Endothelial cell of umbilical vein (primary cell): Measurements from ENCODE around the gene CDKN2D. TPM values are rescaled to one million over a fixed set of nuclear protein-coding genes. Genes with fewer than 3 reads are reported as not detected.

Experiments used
- BruUV-seq: library from RNA; stranded (reverse); fragments of 400-500 nt; replicated peaks from 2 replicates; lab custom pipeline; 2021; lab: Mats Ljungman, UMichigan
- CTCF ChIA-PET: fragments of 300-600, 350-600 bp; sonication (Branson Sonifier 250); formaldehyde crosslinking; loops from one replicate; lab custom pipeline; 2021; ENCODE audit warnings: antibody characterized with exemption, inconsistent platforms; lab: Charles Lee
- POLR2A ChIA-PET: fragments of 300-600, 350-600 bp; sonication (Branson Sonifier 250); formaldehyde crosslinking; loops from one replicate; lab custom pipeline; 2021; ENCODE audit warnings: antibody characterized with exemption, inconsistent platforms; lab: Charles Lee
- DNase-seq: peaks from one replicate; pipeline ENCODE4 v3.0.0-alpha.2; 2011; ENCODE audit warnings: low read depth, low spot score
- FAIRE-seq: peaks from 2 replicates; lab custom pipeline; 2011; peaks lifted over from hg19 to GRCh38; lab: Jason Lieb, UNC
- H2AFZ ChIP-seq: 2 replicates; pipeline ENCODE4 v1.6.0; 2012; ENCODE audit warnings: low read depth, low read length, control low read depth, inconsistent platforms
- H3K27ac ChIP-seq: 2 replicates; pipeline ENCODE4 v1.5.1; 2011; ENCODE audit warnings: low read depth, mild to moderate bottlenecking, control low read depth, low read length, moderate library complexity; ENCODE audit not compliant: insufficient read depth
- H3K27me3 ChIP-seq, 2 experiments: 2 replicates each; pipeline versions ENCODE4 v1.6.0 to v1.6.1; 2011; ENCODE audit warnings: low read length in 2 of 2, mixed read lengths in 1 of 2; ENCODE audit not compliant: control insufficient read depth in 2 of 2, insufficient read depth in 2 of 2
- H3K36me3 ChIP-seq, 2 experiments: 2 replicates in 1 of 2; 3 replicates in 1 of 2; pipeline ENCODE4 v1.5.1; 2011; ENCODE audit warnings: low read length in 2 of 2, mild to moderate bottlenecking in 1 of 2, moderate library complexity in 1 of 2; ENCODE audit not compliant: control insufficient read depth in 2 of 2, insufficient read depth in 2 of 2; ENCODE audit errors: extremely low read depth in 1 of 2
- H3K4me1 ChIP-seq: 3 replicates; pipeline ENCODE4 v1.5.1; 2011; ENCODE audit warnings: mild to moderate bottlenecking, low read length; ENCODE audit not compliant: control insufficient read depth, insufficient read depth; ENCODE audit errors: extremely low read depth
- H3K4me2 ChIP-seq: 2 replicates; pipeline ENCODE4 v1.6.1; 2011; ENCODE audit warnings: low read length, control low read depth, mixed read lengths; ENCODE audit not compliant: insufficient read depth
- H3K4me3 ChIP-seq, 3 experiments: fragments of 200-600 bp in 1 of 3; sonication (generic), shearing (Covaris generic) in 1 of 3; replicated peaks in 1 of 3; 2 replicates each; pipeline ENCODE4 v1.5.1; 2011 to 2016; ENCODE audit warnings: control low read depth in 3 of 3, low read length in 3 of 3, mild to moderate bottlenecking in 2 of 3, inconsistent platforms in 1 of 3, low read depth in 1 of 3, moderate library complexity in 1 of 3; ENCODE audit not compliant: insufficient read depth in 1 of 3
- H3K79me2 ChIP-seq: 2 replicates; pipeline ENCODE4 v1.6.0; 2012; ENCODE audit warnings: low read length, inconsistent platforms; ENCODE audit not compliant: control insufficient read depth, insufficient read depth
- H3K9ac ChIP-seq: replicated peaks from 2 replicates; pipeline ENCODE3; 2011; ENCODE audit warnings: low read length, control low read depth; ENCODE audit not compliant: insufficient read depth; ENCODE audit errors: extremely low read depth
- H3K9me1 ChIP-seq: replicated peaks from 3 replicates; pipeline ENCODE4 v1.6.0; 2011; ENCODE audit warnings: mild to moderate bottlenecking, low read length; ENCODE audit not compliant: control insufficient read depth, insufficient read depth; ENCODE audit errors: extremely low read depth
- H3K9me3 ChIP-seq: replicated peaks from 2 replicates; pipeline ENCODE4 v1.5.1; 2012; ENCODE audit warnings: low read length, inconsistent platforms; ENCODE audit not compliant: control insufficient read depth, insufficient read depth
- H4K20me1 ChIP-seq: replicated peaks from 2 replicates; pipeline ENCODE3; 2011; ENCODE audit warnings: mild to moderate bottlenecking, low read length; ENCODE audit not compliant: control insufficient read depth, insufficient read depth; ENCODE audit errors: extremely low read depth
- EZH2 ChIP-seq: IDR thresholded peaks from 2 replicates; pipeline ENCODE4 v1.6.1; 2012; ENCODE audit warnings: borderline replicate concordance, low read depth, mild to moderate bottlenecking, moderate library complexity, low read length, inconsistent platforms; ENCODE audit not compliant: severe bottlenecking
- FOS ChIP-seq: IDR thresholded peaks from 2 replicates; pipeline ENCODE4 v1.6.1; 2011; ENCODE audit warnings: mild to moderate bottlenecking, low read length, moderate library complexity, borderline replicate concordance; ENCODE audit not compliant: insufficient read depth
- GATA2 ChIP-seq: IDR thresholded peaks from 2 replicates; pipeline ENCODE4 v1.7.0; 2011; ENCODE audit warnings: low read depth, mild to moderate bottlenecking, moderate library complexity, mixed read lengths, low read length; ENCODE audit not compliant: insufficient read length, insufficient read depth
- JUN ChIP-seq: IDR thresholded peaks from 2 replicates; pipeline ENCODE4 v1.6.1; 2011; ENCODE audit warnings: borderline replicate concordance, low read depth; ENCODE audit not compliant: insufficient read length, insufficient read depth
- MYC ChIP-seq: IDR thresholded peaks from one replicate; pipeline ENCODE4 v1.6.1; 2011; ENCODE audit warnings: mild to moderate bottlenecking, low read depth, low read length
- POLR2A ChIP-seq: IDR thresholded peaks from 2 replicates; pipeline ENCODE4 v1.6.1; 2012; ENCODE audit warnings: low read depth, mild to moderate bottlenecking, control low read depth, low read length
- POLR2AphosphoS5 ChIP-seq: IDR thresholded peaks from 2 replicates; pipeline ENCODE4 v1.6.1; 2012; ENCODE audit warnings: low read depth, mild to moderate bottlenecking, control low read depth, low read length, moderate library complexity; ENCODE audit not compliant: insufficient read depth
- dilution Hi-C: fragments of 300-500 bp; cut with MboI; formaldehyde crosslinking; loops from one replicate; pipeline ENCODE4 v1.15.0; 2019; ENCODE audit warnings: low sequenced_read_pairs; ENCODE audit not compliant: extremely low pct_ligation_motif_present
- intact Hi-C: fragments of 100-400 bp; cut with micrococcal nuclease; formaldehyde crosslinking; loops from one replicate; pipeline ENCODE4 v1.10.0; 2022
- polyA plus RNA-seq, 4 experiments: library from polyadenylated mRNA; depleted of rRNA in 3 of 4; stranded (reverse) in 3 of 4; unstranded in 1 of 4; fragments of >200 nt; gene quantifications; 2 replicates each; pipeline versions ENCODE4 v1.2.1 to v1.2.3, GENCODE V29; 2011 to 2012; ENCODE audit warnings: missing spikeins in 1 of 4
- total RNA-seq: library from RNA; stranded (reverse); gene quantifications from 2 replicates; pipeline ENCODE4 v1.2.3, GENCODE V29; 2021
- TF ChIP-seq, protein P1 (sequence below), 2 donors: IDR thresholded peaks; 1 replicate in 1 of 2; 2 replicates in 1 of 2; pipeline ENCODE4 v1.5.1; 2011; ENCODE audit warnings: low read length in 2 of 2, mild to moderate bottlenecking in 2 of 2, moderate library complexity in 2 of 2, control low read depth in 1 of 2, inconsistent platforms in 1 of 2, low read depth in 1 of 2; ENCODE audit not compliant: insufficient read depth in 1 of 2; ENCODE audit errors: extremely low read depth in 1 of 2
- TF ChIP-seq, protein P2 (sequence below): IDR thresholded peaks from 2 replicates; pipeline ENCODE4 v1.6.1; 2011; ENCODE audit not compliant: insufficient read depth, insufficient read length

CDKN2D gene
- total and polyA plus RNA-seq, 2 donors (not counting 3 experiments of a cell fraction or from before 2014, with no cell fraction given), result 5.9 to 9.8 TPM

DNA sequence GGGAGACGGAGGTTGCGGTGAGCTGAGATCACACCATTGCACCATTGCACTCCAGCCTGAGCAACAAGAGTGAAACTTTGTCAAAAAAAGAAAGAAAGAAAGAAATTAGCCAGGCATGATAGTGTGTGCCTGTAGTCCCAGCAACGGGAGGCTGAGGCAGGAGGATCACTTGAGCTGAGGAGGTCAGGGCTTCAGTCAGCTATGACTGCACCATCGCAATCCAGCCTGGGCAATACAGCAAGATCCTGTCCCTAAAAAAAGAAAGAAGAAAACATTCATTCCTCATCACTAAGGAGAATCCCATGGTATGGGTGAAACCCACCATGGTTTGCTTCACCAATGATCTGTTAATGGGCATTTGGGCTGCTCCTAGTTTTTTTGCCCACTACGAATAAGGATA lies 31.4 kb upstream of the CDKN2D start:
- dilution Hi-C loops, result no loop called here
- no peaks in the 10 kb centered on the region for H3K27me3 ChIP-seq
- H3K27ac ChIP-seq, result no peak overlapping the region
- ChIA-PET CTCF (interaction anchor here (4.3 kb wide), 1 partner anchor 19 kb away, joined by 33 read pairs; no protein-coding TSS in a partner anchor), POLR2A (no interaction called here)
- DNase-seq, result no peak
- no peak overlapping the region for H2AFZ ChIP-seq
- no peaks in the 10 kb centered on the region for H3K36me3 ChIP-seq
- peaks cover 12% of the 10 kb centered on the region for H3K79me2 ChIP-seq
- no peaks in the 10 kb centered on the region for H3K9me3 ChIP-seq
- intact Hi-C loops, result no loop called here
- H3K4me2 ChIP-seq, result no peak overlapping the region
- no peaks in the 10 kb centered on the region for H4K20me1 ChIP-seq
- BruUV-seq, result no TSS peak
- H3K4me1 ChIP-seq, result peaks cover 37% of the 10 kb centered on the region
- H3K9ac ChIP-seq, result no peak overlapping the region
- no peaks in the 10 kb centered on the region for H3K9me1 ChIP-seq
- TF ChIP-seq, protein P1, sequence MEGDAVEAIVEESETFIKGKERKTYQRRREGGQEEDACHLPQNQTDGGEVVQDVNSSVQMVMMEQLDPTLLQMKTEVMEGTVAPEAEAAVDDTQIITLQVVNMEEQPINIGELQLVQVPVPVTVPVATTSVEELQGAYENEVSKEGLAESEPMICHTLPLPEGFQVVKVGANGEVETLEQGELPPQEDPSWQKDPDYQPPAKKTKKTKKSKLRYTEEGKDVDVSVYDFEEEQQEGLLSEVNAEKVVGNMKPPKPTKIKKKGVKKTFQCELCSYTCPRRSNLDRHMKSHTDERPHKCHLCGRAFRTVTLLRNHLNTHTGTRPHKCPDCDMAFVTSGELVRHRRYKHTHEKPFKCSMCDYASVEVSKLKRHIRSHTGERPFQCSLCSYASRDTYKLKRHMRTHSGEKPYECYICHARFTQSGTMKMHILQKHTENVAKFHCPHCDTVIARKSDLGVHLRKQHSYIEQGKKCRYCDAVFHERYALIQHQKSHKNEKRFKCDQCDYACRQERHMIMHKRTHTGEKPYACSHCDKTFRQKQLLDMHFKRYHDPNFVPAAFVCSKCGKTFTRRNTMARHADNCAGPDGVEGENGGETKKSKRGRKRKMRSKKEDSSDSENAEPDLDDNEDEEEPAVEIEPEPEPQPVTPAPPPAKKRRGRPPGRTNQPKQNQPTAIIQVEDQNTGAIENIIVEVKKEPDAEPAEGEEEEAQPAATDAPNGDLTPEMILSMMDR (IDR thresholded peaks at IDR 0.05; ENCODE audit: extremely low read depth in 1 of 2, insufficient read depth in 1 of 2, low read depth in 1 of 2, low read length in 2 of 2), result no peak
- TF ChIP-seq GATA2 (no peak), MYC (no peak), POLR2AphosphoS5 (no peak), EZH2 (no peak), POLR2A (no peak), JUN (no peak), FOS (no peak)
- TF ChIP-seq, protein P2, sequence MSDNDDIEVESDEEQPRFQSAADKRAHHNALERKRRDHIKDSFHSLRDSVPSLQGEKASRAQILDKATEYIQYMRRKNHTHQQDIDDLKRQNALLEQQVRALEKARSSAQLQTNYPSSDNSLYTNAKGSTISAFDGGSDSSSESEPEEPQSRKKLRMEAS, result no peak
- H3K4me3 ChIP-seq, result no peak overlapping the region
- no peak for FAIRE-seq
